ENCODE results near the gene SHPK. TPM values are rescaled to one million over a fixed set of nuclear protein-coding genes. Genes with fewer than 3 reads are reported as not detected.

SHPK gene
- total RNA-seq, 1 experiment from 2014 or later = 4.9 TPM

DNA sequence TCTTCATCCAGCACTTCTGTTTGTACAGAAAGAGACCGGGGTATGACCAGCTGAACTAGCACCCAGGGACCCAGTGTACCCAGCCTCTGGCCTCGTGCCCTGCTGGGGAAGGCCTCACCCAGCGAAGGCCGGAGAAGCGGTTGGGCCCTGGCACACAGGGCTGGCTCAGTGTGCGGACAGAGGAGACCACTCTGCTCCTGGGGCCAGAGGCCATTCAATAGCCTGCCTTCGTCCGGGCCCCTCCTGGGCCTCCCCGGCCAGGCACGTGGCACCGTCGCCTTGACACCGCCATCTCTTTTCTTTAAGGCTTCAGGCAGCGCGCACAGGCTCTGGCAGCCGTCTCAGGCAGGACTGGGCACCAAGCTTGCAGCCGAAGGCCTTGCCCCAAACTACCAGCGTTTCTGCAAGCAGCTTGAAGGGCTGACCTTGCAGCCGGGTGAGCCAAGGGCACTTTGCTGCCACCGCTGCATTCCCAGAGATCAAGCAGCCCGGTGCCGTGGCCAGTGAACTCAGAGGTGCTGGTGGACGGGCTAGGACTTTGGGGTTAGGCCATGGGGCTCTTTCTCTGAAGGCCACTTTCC is 24.4 kb upstream of the SHPK start:
- DNase-seq (ENCODE audit: low spot score) = no peak

DNA sequence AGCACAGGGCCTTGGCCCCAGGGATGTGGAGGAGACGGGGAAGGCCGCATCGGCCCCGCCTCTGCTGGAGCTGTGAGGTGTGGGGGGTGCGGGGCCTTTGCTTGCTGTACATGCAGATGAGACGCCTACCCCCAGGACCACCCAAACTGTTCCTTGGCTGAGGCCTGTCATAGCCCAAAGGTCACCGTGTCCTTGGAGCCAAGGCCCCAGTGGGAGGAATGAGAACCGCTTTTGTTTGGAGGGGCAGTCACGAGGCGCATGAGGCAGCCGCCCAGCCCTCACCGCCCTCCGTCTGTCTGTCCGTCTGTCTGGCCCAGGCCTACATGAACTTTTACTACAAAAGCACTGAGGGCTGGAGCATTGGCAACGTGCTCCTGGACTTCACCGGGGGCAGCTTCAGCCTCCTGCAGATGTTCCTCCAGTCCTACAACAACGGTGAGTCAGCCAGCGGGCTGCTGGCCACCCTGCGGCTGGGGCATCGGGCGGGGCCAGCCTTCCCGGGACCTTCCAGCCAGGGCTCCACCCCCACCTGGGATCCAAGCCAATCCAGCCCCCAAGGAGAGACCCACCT is 23.6 kb upstream of the SHPK start:
- DNase-seq (ENCODE audit: low spot score) = peak; percentile 60

DNA sequence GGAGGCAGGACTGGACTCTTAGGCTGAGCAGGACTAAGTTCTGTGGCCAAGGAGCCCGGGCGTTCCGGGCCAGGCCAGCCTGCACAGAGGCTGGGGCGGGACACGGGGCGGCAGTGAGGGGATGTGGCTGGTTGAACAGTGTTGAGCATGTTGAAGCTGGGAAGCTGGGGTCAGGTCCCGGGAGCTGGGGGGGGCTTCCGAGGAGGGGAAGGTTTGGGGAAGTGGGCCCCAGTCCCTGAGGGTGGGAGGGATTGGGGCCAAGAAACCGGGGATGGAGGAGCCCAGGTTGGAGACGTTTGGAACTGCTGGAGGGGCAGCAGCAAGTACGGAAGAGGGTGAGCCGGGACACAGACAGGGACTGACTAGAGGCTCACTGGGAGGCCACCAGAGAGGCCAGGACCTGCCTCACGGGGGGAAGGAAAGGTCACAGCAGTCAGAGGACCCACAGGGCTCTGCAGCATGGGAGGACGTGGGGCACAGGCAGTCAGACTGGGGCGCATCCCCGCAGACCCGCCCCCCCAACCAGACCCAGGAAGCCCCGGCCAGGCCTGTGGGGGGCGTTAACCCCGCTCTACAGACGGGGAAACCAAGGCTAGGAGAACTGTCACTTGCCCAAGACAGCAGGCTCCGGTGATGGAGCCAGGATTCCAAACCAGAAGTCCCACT is 22.9 kb upstream of the SHPK start:
- no peak for DNase-seq (ENCODE audit: low spot score)

DNA sequence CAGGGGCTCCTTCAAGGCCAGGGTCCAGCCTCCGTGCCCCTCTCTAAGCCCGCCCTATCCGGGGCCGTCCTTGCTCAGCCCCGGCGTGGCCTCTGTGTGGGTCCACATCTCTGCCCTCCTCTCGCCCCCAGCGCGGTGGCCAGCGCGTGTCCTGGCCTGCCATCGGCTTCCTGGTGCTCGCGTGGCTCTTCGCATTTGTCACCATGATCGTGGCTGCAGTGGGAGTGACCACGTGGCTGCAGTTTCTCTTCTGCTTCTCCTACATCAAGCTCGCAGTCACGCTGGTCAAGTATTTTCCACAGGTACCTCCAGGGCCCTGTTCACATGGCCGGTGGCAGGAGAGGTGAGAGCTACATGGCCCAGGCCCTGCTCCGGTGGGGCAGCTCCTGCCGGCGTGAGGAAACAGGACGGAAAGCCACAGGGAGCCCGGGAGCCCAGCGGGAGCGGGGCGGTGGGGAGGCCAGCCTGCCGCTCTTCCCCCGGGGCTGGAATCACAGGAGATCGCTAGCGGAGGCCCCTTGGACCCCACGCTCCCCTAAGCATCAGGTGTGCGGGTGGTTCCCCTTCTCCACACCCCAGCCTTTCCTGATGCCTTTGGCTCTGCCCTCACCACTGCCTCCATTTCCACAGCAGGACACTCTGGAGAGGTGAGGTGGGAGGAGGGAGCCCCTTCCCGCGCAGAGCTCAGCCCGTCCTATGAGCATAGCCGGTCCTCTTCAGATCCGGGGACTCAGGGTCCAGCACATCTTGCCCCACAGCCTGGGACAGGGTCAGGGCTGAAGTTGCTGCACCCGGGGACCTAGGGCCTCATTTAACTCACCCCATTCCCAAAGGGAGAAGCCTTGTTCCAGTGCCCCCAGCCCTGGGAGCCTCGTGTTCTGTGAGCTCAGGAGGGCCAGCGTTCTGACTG is 22.1 kb upstream of the SHPK start:
- DNase-seq (ENCODE audit: low spot score) = no peak

DNA sequence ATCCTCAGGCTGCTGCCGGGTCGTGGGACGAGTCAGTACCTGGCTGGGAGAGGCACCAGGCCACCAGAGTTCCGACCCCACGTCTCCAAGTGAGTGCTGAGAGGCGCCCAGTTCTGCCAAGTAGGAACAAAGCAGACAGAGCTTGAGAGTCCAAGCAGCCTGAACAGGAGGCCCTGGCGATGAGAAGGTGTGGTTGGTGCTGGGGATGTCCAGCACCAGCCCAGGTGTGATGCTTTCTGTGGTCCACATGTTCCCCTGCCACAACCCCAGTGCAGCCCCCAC is 21.5 kb upstream of the SHPK start:
- no peak for DNase-seq (ENCODE audit: low spot score)

DNA sequence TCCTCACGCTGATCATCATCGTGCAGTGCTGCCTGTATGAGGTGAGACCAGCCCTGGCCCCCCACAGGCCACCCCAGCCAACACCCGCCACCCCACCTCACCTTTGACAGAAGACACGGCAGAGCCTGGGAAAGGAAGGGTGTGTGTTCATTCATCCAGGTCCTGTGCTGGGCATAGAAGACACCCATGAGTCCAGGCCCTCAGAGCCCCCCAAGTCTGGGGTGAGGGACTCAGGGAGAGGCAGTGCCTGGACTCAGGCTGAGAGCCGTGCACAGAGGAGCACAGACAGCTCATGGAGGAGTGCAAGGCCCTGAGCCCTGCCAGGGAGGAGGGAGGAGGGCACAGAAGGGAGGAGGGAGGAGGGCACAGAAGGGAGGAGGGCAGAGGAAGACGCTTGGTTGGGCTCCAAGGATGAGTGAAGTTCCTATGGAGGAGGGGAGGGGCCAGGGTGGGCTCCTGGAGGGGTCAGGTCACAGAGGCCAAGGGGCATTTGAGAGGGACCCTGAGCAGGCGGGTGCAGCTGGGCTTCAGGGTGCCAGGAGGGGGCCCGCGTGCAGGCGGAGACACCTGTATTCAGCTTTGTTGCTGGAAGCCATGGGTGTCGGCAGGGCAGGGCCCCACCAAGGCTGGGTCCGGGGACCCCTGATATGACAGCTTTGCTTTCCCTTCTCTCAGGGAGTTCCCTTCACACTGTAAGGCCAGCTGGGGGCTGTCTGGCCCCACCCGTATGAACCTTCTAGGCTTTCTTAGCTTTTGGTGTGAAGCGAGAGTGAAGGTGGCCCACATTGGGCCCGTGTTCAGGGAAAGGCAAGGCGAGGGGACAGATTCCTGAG is 20.9 kb upstream of the SHPK start:
- DNase-seq (ENCODE audit: low spot score) = no peak

DNA sequence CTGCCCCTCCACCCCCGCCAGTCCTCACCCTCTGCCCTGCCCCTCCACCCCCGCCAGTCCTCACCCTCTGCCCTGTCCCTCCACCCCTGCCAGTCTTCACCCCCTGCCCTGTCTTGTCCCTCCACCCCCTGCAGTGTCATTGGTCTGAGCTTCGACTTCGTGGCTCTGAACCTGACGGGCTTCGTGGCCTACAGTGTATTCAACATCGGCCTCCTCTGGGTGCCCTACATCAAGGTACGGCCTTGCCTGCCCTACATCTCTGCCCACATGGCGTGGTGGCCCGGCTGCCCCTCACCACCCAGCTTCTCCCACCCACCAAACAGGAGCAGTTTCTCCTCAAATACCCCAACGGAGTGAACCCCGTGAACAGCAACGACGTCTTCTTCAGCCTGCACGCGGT is 20.3 kb upstream of the SHPK start:
- DNase-seq (ENCODE audit: low spot score) = no peak

DNA sequence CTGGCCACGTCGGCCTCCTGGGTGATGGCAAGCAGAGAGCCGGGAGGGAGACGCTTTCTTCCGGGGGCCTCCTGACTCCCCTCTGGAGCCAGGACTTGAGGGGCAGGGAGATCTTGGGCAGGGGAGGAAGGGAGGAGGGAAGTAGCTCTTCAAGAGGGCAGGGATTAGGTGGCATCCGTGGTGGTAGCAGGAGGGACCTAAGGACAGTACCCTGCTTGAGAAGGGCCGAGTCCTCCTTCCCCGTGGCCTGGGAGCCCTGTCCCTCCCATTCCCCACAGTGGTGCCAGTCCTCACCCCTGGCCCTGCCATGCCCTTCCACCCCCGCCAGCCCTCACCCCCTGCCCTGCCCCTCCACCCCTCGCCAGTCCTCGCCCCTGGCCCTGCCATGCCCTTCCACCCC is 19.7 kb upstream of the SHPK start:
- no peak for DNase-seq (ENCODE audit: low spot score)

DNA sequence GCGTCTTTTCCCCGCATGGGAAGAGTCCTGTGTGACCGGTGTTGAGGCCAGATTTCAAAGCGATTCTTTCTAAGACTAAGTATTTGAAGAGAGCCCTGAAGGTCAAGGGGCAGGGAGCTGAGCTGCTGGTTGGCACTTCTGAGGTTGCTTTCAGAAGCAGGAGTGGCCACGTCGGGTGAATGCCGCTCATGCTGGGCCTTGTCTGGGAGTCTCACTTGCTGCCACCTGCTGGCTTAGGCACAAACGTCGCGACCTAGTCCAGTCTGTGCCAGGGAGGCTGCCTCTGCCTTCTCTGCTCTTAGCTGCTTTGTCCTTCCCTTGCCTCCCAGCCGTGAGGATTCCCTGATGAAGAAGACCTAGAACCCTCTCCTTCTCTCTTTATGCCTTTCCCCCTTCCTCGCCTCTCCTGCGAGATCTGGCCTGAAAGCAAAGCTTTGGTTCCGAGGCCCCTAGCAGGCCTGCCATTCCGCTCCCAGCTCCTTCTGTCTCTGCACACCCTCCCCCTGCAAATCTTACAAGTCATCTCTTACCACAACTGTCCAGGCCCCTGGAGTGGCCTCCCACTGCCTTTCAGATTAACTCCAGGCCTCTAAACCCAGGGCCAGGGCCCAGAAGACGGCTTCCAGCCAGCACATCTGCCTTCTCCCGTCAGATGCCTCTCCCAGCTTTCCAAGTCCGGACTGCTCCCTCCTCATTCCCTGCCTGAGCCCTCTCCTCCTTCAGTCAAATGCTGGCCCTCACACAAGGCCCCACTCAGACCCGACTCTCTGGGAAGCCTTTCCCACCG is 11.9 kb upstream of the SHPK start:
- DNase-seq (ENCODE audit: low spot score) = peak; percentile 42

DNA sequence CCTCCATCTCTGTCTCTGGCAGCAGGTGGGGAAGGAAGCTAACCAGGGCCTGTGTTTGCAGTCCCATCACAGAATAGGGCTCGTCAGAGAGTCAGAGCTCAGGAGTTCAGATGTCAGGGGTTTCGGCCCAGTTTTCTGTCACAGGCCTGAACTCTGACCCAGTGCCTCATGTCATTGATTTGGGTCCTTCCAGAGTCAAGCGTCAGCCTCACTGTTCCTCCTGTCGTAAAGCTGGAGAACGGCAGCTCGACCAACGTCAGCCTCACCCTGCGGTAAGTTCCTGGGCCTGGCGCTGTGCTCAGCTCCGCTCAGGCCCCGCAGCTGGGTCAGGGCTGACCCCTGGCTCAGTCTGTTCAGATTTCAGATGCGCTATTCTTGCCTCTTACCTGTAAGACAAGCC is 11.2 kb upstream of the SHPK start:
- DNase-seq (ENCODE audit: low spot score) = no peak

DNA sequence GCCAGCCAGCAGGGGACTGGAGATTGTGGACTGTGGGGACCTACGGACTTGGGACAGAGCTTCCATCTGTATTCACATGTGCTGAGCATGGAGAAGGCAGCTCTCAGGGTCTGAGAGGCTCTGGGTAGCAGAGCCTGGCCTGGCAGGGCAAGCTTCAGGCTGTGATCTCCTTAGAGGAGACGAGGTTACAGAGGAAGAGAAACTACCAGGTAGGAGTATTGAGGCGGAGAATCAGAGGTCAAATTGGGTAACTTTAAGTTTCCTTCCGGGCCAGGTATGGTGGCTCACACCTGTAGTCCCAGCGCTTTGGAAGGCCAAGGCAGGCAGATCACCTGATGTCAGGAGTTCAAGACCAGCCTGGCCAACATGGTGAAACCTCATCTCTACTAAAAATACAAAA is 9.3 kb upstream of the SHPK start:
- DNase-seq (ENCODE audit: low spot score) = no peak

DNA sequence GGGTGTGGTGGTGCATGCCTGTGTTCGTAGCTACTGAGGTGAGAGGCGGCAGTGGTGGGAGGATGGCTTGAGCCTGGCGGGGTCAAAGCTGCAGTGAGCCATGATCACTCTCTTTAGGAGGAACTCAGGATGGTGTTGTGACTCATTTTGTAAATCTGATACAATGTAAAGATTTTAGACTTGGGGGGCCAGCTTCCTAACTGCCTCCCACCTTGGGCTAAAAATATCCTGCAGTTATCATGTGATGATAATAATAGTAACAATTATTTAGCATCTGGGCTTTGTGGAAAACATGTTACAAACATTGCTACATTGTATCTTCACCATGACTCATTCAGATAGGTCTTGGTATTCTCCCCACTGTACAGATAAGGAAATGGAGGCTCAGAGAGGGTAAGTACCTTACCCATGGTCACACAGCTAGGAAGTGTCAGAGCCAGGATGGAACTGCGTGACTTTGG is 7.9 kb upstream of the SHPK start:
- DNase-seq (ENCODE audit: low spot score) = no peak

DNA sequence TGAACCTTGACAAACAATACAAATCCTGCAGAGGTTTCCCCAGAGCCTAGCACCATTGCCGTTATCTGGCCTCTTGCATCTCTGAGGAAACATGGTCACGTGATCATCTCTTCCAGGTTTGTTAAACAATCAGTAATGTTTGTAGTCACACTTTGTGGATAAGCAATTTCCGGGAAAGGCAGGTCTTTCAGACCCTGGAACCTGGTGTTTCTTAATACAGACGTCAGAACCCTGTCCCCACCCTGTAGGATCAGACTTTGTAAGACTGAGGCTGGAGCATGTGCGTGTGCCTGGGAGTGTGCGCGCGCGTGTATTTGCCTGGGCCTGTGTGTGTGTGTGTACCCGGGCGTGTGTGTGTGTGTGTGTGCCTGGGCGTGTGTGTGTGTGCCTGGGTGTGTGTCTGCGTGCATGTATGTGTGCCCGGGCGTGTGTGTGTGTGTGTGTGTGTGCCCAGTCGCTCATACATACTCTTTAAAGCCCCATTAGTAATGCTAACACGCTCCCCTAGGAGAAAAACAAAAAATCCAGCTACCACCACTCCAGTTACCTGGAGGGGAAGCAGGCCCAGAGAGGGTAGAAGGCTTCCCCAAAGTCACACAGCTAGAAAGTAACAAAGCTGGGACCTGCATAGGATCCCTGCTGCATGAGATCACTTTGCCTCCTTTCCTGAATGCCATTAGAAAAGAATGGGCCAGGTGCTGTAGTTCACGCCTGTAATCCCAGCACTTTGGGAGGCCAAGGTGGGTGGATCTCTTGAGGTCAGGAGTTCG is 5.9 kb upstream of the SHPK start:
- DNase-seq (ENCODE audit: low spot score) = no peak

DNA sequence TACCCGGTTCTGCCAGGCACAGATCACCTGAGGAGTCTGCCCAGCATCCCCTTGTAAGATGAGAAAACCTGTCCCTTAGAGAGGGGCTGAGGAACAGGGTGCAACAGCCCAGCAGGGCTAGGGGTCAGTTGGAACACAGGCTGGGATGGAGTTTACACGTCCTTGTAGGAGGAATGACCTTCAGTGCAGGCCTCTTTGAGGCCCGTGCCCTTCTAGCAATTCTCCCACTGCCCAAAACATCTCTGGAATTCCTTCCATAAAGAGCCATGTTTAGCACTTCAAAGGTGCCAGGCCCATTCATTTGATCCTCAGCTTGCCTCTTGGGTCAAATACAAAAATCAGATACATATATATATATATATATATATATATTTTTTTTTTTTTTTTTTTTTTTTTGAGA is 5.0 kb upstream of the SHPK start:
- DNase-seq (ENCODE audit: low spot score) = no peak

DNA sequence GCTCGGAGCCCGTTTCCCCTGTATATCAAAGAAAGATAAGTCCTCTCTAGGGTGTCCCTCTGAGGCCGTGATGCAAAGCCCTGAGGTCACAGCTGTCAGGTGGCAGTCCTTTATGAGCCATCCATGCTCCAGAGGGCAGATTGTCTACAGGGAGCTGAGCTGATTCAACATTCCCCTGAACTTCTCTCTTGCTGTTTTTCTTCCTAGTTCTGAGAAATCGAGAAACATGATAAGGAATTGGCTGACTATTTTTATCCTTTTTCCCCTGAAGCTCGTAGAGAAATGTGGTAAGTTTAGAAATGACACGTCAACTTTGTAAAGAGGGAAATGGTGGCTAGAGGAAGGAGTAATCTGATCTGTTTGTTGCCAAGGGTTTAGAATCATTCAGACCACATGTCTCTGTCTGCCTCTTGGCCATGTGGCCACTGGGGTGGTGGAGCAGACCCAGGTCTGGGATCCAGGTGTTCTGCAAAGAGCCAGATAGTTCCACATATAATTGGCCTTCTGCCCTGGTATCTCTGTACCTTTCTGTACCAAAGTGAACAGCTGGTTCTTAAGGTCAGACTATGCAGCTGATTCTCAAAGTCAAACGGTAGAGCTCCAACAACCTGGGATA is 4.0 kb upstream of the SHPK start:
- no peak for DNase-seq (ENCODE audit: low spot score)

DNA sequence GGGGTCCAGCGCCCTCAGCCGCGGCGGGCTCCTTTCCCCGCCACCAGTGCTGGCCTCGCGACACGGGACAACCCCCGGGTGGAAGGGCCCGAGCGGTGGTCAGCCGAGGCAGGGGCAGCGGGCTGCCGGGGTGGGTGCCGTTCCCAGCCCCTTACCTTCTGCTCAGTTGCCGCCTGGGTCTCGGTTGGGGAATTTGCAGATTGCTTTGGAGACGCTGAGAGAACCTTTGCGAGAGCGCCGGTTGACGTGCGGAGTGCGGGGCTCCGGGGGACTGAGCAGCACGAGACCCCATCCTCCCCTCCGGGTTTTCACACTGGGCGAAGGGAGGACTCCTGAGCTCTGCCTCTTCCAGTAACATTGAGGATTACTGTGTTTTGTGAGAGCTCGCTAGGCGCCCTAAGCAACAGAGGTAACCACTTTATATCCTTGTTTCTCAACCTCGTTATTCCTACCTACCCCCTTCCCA is 891 bp upstream of the SHPK start:
- no peak for DNase-seq (ENCODE audit: low spot score)

DNA sequence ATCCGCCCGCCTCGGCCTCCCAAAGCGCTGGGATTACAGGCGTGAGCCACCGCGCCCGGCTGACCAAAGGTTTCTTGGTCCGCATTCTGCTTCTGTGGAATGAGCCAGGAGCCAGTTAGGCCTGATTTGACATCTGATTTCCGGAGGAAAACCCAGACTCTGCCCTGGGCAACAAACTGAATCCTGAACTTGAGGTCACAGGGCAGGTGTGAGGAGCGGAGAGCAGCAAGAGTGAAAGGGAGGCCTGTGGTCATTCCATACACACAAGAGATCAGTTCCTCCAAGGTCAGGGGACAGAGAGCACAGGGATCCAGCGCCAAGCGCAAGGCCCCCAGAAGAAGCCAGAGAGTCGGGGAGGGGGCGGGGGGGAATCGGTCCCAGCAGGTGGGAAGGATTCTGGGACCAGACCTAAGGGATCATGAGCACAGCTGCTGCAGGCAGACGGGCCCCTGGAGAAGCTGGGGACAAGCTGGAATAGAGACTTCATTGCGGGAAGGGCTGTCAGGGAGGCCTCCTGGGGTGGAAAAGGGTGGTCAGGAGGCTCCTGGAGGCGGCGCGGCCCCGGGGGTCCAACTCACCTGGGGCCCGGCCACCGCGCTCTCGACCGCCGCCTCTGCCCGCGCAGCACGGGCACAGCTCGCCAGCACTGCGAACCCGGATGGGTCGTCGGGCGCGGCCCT is 436 bp downstream of the SHPK start:
- DNase-seq (ENCODE audit: low spot score) = no peak

DNA sequence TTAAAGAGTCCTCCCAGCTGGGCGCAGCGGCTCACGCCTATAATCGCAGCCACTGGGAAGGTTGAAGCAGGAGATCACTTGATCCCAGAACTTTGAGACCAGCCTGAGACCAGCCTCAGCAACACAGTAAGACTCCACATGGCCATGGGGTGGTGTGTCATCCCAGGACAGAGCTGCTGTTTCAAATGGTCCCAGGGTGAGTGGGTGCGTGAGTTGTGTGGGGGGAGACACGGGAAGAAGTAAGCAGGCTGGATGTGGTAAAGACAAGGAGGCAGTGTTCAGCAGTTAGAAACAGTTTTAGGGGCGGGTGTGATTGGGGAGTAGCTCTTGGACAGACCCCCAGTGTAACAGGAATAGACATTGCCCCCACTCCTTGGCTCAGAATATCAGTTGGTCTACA is 3.8 kb downstream of the SHPK start:
- no peak for DNase-seq (ENCODE audit: low spot score)

DNA sequence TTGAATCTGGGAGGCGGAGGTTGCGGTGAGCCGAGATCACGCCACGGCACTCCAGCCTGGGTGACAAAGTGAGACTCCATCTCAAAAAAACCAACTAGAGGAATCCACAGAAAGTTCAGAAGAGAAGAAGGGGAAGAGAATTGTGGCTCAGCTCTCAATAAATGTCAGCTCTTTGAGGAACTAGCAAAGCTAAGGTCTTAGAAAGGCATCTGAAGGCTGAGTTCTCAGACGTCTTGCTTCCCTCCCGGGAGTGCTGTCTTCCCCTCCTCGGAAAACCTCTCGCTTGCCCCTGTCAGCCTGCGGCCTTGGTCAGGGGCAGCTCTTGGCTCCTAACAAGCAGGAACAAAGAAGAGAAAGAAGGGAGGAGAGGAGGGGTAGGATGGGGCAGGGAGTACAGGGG is 5.3 kb downstream of the SHPK start:
- DNase-seq (ENCODE audit: low spot score) = no peak
